ENCODE measurements around the gene DSN1.

Gene DSN1

DNA sequence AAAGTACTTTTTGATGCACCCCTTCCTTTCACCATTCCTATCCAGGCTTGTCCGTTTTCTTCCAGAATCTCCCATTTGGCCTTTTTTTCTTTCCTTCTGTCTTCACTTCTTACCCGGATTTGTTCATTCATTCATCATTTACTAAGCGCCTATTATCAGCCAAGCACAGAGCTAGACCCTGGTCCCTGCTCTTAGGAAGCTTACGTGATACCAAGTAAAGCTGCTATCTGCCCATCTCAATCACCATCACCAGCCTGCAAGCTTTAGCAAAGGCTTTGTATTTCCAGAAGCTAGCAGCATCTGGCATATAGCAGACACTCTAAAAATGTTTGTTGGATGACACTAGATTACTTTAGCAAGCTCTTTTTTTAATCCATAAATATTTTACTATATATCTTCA lies 32.5 kb downstream of the DSN1 start:
- DNase-seq: no peak
- Histone ChIP-seq H3K27ac (no peak overlapping the region), H3K4me3 (ENCODE audit: low read depth, low read length) (no peak overlapping the region), H3K27me3 (replicated peaks) (no peaks in the 10 kb centered on the region), H3K36me3 (replicated peaks) (no peaks in the 10 kb centered on the region)
- TF ChIP-seq, protein P1, sequence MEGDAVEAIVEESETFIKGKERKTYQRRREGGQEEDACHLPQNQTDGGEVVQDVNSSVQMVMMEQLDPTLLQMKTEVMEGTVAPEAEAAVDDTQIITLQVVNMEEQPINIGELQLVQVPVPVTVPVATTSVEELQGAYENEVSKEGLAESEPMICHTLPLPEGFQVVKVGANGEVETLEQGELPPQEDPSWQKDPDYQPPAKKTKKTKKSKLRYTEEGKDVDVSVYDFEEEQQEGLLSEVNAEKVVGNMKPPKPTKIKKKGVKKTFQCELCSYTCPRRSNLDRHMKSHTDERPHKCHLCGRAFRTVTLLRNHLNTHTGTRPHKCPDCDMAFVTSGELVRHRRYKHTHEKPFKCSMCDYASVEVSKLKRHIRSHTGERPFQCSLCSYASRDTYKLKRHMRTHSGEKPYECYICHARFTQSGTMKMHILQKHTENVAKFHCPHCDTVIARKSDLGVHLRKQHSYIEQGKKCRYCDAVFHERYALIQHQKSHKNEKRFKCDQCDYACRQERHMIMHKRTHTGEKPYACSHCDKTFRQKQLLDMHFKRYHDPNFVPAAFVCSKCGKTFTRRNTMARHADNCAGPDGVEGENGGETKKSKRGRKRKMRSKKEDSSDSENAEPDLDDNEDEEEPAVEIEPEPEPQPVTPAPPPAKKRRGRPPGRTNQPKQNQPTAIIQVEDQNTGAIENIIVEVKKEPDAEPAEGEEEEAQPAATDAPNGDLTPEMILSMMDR (IDR thresholded peaks at IDR 0.05; ENCODE audit: low read depth, low read length, missing control alignments): no peak
- in situ Hi-C loops (cut with HindIII; ENCODE audit: low pct_ligation_motif_present, low sequenced_read_pairs): no loop called here

DNA sequence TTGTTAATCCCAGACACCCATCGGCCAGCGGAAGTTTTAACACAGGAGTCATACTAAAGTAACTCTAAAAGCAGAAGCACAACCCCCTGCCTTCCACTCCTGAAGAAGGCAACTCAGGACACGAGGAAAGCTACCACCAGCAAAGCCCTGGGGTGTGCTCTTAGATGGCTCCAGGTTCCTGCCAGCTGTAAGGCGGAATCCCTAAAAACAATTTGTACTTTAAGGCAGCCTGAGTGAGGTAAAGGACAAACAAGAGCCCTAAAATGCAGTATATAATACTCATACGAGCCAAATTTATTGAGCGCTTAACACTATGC lies 36.4 kb downstream of the DSN1 start:
- Histone ChIP-seq H3K36me3 (replicated peaks) (no peaks in the 10 kb centered on the region), H3K27me3 (replicated peaks) (no peaks in the 10 kb centered on the region), H3K4me3 (ENCODE audit: low read depth, low read length) (no peak overlapping the region), H3K27ac (no peak overlapping the region)
- DNase-seq: no peak
- in situ Hi-C loops (cut with HindIII; ENCODE audit: low pct_ligation_motif_present, low sequenced_read_pairs): no loop called here
- TF ChIP-seq, protein P1 (IDR thresholded peaks at IDR 0.05; ENCODE audit: low read depth, low read length, missing control alignments): no peak

DNA sequence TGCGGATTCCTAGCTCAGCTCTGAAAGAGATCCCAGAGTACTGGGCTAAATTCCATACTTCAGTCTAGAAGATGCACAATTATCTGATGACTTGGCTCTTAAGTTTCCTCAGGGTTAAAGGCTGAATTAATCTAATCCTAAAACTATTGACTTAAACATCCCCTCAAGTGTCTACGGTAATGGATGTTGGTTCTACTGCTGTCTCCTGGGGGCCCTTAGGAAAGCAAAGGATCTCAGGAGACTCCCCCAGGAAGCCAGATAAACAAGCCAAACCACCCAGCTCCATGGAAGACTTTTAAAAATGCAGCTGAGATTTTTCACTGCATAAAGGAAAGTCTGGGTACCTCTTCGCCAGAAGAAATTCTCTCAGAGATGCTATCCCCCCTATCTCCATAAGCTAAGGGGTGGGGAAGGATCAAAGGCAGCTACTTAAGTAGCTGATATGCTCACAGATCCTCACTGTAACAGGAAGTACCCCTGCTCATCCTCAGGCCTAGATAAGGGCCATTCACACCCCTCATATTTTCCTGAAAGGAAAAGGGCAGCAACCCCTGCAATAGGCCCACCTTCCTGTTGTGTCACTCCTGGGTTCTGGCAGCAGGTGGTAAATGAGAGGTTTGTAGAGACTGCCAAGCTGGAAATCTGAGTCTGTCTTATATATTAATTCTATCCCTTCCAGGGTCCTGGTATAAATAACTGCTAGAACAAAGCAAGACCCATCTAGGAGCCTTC lies 36.9 kb downstream of the DSN1 start:
- in situ Hi-C loops (cut with HindIII; ENCODE audit: low pct_ligation_motif_present, low sequenced_read_pairs): no loop called here
- no peaks in the 10 kb centered on the region for H3K36me3 ChIP-seq (replicated peaks)
- H3K27me3 ChIP-seq (replicated peaks): no peaks in the 10 kb centered on the region
- H3K4me3 ChIP-seq (ENCODE audit: low read depth, low read length): no peak overlapping the region
- DNase-seq: no peak
- no peak overlapping the region for H3K27ac ChIP-seq
- TF ChIP-seq, protein P1 (IDR thresholded peaks at IDR 0.05; ENCODE audit: low read depth, low read length, missing control alignments): no peak

DNA sequence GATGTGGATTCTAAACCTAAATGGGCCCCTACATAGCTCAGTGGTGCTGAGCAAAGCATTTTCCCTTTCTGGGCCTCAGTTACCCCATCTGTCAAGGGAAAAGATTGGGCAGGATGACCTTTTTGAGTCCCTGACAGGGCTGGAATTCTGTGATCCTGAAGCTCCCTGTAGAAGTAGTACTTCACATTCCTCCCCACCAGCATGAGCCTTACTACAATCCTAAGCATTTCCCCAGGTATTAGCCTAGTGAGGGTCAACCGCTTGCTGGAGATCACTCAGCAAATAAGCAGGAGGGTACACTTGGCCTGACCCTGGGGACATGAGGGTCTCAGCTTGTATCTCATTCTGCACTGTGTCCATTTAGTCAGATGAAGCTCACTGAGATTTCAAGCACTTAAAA lies 41.1 kb downstream of the DSN1 start:
- no peaks in the 10 kb centered on the region for H3K27me3 ChIP-seq (replicated peaks)
- in situ Hi-C loops (cut with HindIII; ENCODE audit: low pct_ligation_motif_present, low sequenced_read_pairs): no loop called here
- H3K36me3 ChIP-seq (replicated peaks): no peaks in the 10 kb centered on the region
- H3K4me3 ChIP-seq (ENCODE audit: low read depth, low read length): no peak overlapping the region
- no peak overlapping the region for H3K27ac ChIP-seq
- no peak for DNase-seq
- TF ChIP-seq, protein P1 (IDR thresholded peaks at IDR 0.05; ENCODE audit: low read depth, low read length, missing control alignments): no peak

DNA sequence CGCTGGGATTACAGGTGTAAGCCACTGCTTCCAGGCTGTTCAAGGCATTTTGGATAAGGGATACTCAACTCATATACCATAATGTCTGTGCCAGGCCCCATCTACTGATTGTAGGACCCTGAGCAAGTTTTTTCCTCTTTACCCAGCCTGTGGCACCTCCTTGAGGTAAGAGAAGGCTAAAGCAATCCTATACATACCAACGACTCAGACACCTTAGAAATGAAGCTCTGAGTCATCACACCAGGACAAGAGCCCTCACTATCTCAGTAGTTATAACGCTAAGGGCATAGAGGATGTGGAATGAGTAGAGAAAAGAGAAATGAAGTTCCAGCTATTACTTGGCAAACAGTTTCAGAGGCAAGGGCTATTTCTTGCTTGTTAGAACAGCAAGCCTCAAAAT lies 44.6 kb downstream of the DSN1 start:
- Histone ChIP-seq H3K27ac (no peak overlapping the region), H3K36me3 (replicated peaks) (no peaks in the 10 kb centered on the region), H3K4me3 (ENCODE audit: low read depth, low read length) (no peak overlapping the region), H3K27me3 (replicated peaks) (no peaks in the 10 kb centered on the region)
- in situ Hi-C loops (cut with HindIII; ENCODE audit: low pct_ligation_motif_present, low sequenced_read_pairs): no loop called here
- peak; percentile 22 for DNase-seq
- TF ChIP-seq, protein P1 (IDR thresholded peaks at IDR 0.05; ENCODE audit: low read depth, low read length, missing control alignments): peak; percentile 30

DNA sequence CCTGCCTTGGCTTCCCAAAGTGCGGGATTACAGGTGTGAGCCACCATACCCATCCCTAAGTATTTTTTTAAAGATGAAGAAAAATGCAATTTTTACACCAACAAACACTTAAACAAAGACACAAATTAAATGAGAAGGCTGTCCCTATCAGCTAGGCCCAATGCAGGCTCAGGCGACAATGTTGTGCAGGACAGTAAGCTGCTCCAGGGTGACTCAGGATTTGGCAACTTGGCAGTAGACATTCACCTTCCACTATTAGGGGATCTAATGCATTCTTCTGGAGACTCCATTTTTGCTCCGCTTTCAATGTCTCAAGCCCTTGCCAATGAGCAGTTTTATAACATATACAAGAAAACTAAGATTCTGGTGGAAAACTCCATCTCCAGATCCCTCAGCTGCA lies 47.4 kb downstream of the DSN1 start:
- no peak for DNase-seq
- H3K4me3 ChIP-seq (ENCODE audit: low read depth, low read length): no peak overlapping the region
- no peaks in the 10 kb centered on the region for H3K36me3 ChIP-seq (replicated peaks)
- no peaks in the 10 kb centered on the region for H3K27me3 ChIP-seq (replicated peaks)
- H3K27ac ChIP-seq: no peak overlapping the region
- in situ Hi-C loops (cut with HindIII; ENCODE audit: low pct_ligation_motif_present, low sequenced_read_pairs): no loop called here
- TF ChIP-seq, protein P1 (IDR thresholded peaks at IDR 0.05; ENCODE audit: low read depth, low read length, missing control alignments): no peak
